GM20431 (cell line): ENCODE data around the gene REXO1.

Experiments used
- in situ Hi-C: fragments of 300-500 bp; cut with MseI, MboI; formaldehyde crosslinking; loops from one replicate; pipeline ENCODE4 v1.15.0; 2020; ENCODE audit warnings: low sequenced_read_pairs; ENCODE audit not compliant: unreplicated experiment

Gene REXO1

GRCh38 chr19:1851654-1852580 lies 3.6 kb upstream of the REXO1 start:
- in situ Hi-C loops = no loop called here

GRCh38 chr19:1850809-1851653 lies 2.7 kb upstream of the REXO1 start:
- in situ Hi-C loops = no loop called here

- in situ Hi-C loops = no loop called here
Observed at GRCh38 chr19:1849886-1850398, 1.7 kb upstream of the REXO1 start.

- in situ Hi-C loops = no loop called here
Observed at GRCh38 chr19:1849132-1849474, 820 bp upstream of the REXO1 start.

GRCh38 chr19:1847684-1848398 lies 442 bp downstream of the REXO1 start:
- in situ Hi-C loops = no loop called here

- in situ Hi-C loops = no loop called here
Observed at GRCh38 chr19:1847348-1847683, 967 bp downstream of the REXO1 start.

- in situ Hi-C loops = no loop called here
Observed at GRCh38 chr19:1846517-1847204, 1.6 kb downstream of the REXO1 start.

- in situ Hi-C loops = no loop called here
Observed at GRCh38 chr19:1845642-1846041, 2.6 kb downstream of the REXO1 start.

- in situ Hi-C loops = no loop called here
Observed at GRCh38 chr19:1845125-1845515, 3.2 kb downstream of the REXO1 start.

GRCh38 chr19:1844513-1845124 lies 3.7 kb downstream of the REXO1 start:
- in situ Hi-C loops = no loop called here

- in situ Hi-C loops = no loop called here
Observed at GRCh38 chr19:1843646-1844394, 4.5 kb downstream of the REXO1 start.

GRCh38 chr19:1843116-1843515 lies 5.2 kb downstream of the REXO1 start:
- in situ Hi-C loops = no loop called here

- in situ Hi-C loops = no loop called here
Observed at GRCh38 chr19:1841209-1841924, 6.9 kb downstream of the REXO1 start.

- in situ Hi-C loops = no loop called here
Observed at GRCh38 chr19:1840541-1841115, 7.7 kb downstream of the REXO1 start.

- in situ Hi-C loops = no loop called here
Observed at GRCh38 chr19:1839658-1840540, 8.4 kb downstream of the REXO1 start.

GRCh38 chr19:1837625-1838105 lies 10.6 kb downstream of the REXO1 start:
- in situ Hi-C loops = no loop called here

- in situ Hi-C loops = no loop called here
Observed at GRCh38 chr19:1837222-1837565, 11.1 kb downstream of the REXO1 start.
